Adrenal gland (tissue), 12 donors: ENCODE results near the gene SPECC1L. TPM values are rescaled to one million over a fixed set of nuclear protein-coding genes. Genes with fewer than 3 reads are reported as not detected.
"Not testable (repeated sequence)": the region's sequence is repeated elsewhere in the genome, so short reads cannot be mapped to it uniquely, and the experiment has no call there.

Source experiments
- DNase-seq, 7 donors: peaks; one replicate each; pipeline ENCODE4 v3.0.0-alpha.2; 2019 to 2020
- H3K27ac ChIP-seq, 5 donors: fragments of 200-600 bp; sonication (generic) in 4 of 5; 1 replicate in 3 of 5; 2 replicates in 2 of 5; pipeline versions ENCODE4 v1.5.1 to v1.8.0; 2016 to 2020; ENCODE audit warnings: mild to moderate bottlenecking in 1 of 5
- H3K27me3 ChIP-seq: fragments of 200-600 bp; 2 replicates; pipeline ENCODE4 v1.8.0; 2021
- H3K36me3 ChIP-seq, 2 donors: fragments of 200-600 bp; replicated peaks in 1 of 2; 1 replicate in 1 of 2; 2 replicates in 1 of 2; pipeline versions ENCODE4 v1.5.1 to v1.8.0; 2018 to 2022
- H3K4me1 ChIP-seq, 2 donors: fragments of 200-600 bp; replicated peaks in 1 of 2; 1 replicate in 1 of 2; 2 replicates in 1 of 2; pipeline versions ENCODE4 v1.5.1 to v1.8.0; 2018 to 2021
- H3K4me3 ChIP-seq, 4 donors: fragments of 200-600 bp; sonication (generic) in 3 of 4; one replicate each; pipeline ENCODE4 v1.5.1; 2016 to 2018
- H3K9me3 ChIP-seq, 3 donors: fragments of 200-600 bp; sonication (generic) in 1 of 3; replicated peaks in 1 of 3; 1 replicate in 2 of 3; 2 replicates in 1 of 3; pipeline versions ENCODE4 v1.5.1 to v1.8.0; 2016 to 2021
- POLR2A ChIP-seq, 2 donors: fragments of 450-650 bp; IDR thresholded peaks; one replicate each; pipeline ENCODE4 v1.6.1; 2017; ENCODE audit warnings: antibody characterized with exemption in 2 of 2, mild to moderate bottlenecking in 2 of 2, moderate library complexity in 1 of 2
- WGBS, 4 donors: extraction: QIAGEN DNeasy Blood & Tissue Kit in 2 of 4; methylation state at CpG; one replicate each; pipeline versions ENCODE4 v1.1.5 to v1.1.7; 2013 to 2017; 5-methylcytosine and 5-hydroxymethylcytosine counted together
- intact Hi-C, 2 donors: fragments of 100-400 bp; cut with DNase I; formaldehyde crosslinking; loops; one replicate each; pipeline versions ENCODE4 v1.14.1 to v1.15.0; 2022 to 2023
- polyA plus RNA-seq, 3 donors: library from polyadenylated mRNA; stranded (reverse); fragments of 200-250 nt in 2 of 3; fragments of 350-450 nt in 1 of 3; fragmentation: Illumina TruSeq in 1 of 3; extraction: RNeasy Lipid Tissue Mini Kit (QIAGEN cat#74804) in 1 of 3; gene quantifications; one replicate each; pipeline ENCODE4 v1.2.3, GENCODE V29; 2013 to 2014
- total RNA-seq, 9 donors: library from RNA; depleted of rRNA in 4 of 9; stranded (reverse); fragments of >200 nt in 4 of 9; fragments of 120-200 nt in 1 of 9; fragmentation: NEBNext Ultra II Directional in 1 of 9; extraction: Animal tissue kit (Norgen Biotek cat#: 25700) in 1 of 9; gene quantifications; one replicate each; pipeline versions ENCODE4 v1.1.0 to v1.2.4, GENCODE V29; 2013 to 2023
- TF ChIP-seq, protein P1 (sequence below), 6 experiments: fragments of 450-650 bp in 4 of 6; fragments of 200-600 bp in 2 of 6; sonication (generic) in 1 of 6; IDR thresholded peaks; 1 replicate in 5 of 6; 2 replicates in 1 of 6; pipeline versions ENCODE4 v1.5.1 to v1.8.0; 2016 to 2021; ENCODE audit warnings: antibody characterized with exemption in 6 of 6, mild to moderate bottlenecking in 2 of 6, moderate library complexity in 1 of 6
- donor health status: healthy with polysubstance abuse.
- donor health status: Bipolar disorder and iron deficiency.
- donor health status: DM: yes; HTN: yes; CAD: no.
- donor health status: DM: no; HTN: no; CAD: no.
- donor health status: DM: no; HTN: no; CAD: no.
- donor health status: DM: yes; HTN: yes; CAD: no.

Gene SPECC1L
- total and polyA plus RNA-seq, 12 donors = 7.2 to 121 (median 43.5) TPM

DNA sequence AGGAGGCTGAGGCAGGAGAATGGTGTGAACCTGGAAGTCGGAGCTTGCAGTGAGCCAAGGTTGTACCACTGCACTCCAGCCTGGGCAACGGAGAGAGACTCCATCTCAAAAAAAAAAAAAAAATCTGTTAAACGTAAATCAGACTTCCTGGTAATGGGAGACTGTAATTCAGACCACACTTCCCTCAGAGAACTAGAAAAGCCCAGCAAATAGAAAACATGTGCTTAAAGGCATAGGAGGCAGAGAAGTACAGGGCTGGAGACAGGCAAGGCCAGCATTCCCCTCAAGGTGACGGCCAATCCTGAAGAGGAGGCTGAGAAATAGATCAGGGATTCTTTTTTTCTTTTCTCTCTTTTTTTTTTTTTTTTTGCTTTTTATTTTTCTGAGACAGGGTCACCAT lies 34.0 kb upstream of the SPECC1L start:
- Histone ChIP-seq H3K27me3 (no peaks in the 10 kb centered on the region), H3K27ac (no peak overlapping the region), H3K4me3 (no peak overlapping the region), H3K36me3 (no peaks in the 10 kb centered on the region), H3K4me1 (no peaks in the 10 kb centered on the region), H3K9me3 (no peaks in the 10 kb centered on the region)
- no peak for DNase-seq
- WGBS, 4 donors = 72 to 84% (median 78%) methylated on average over 4 of the region's 4 CpGs
- intact Hi-C loops = no loop called here
- no peak for TF ChIP-seq POLR2A (IDR thresholded peaks at IDR 0.05)
- TF ChIP-seq, protein P1, sequence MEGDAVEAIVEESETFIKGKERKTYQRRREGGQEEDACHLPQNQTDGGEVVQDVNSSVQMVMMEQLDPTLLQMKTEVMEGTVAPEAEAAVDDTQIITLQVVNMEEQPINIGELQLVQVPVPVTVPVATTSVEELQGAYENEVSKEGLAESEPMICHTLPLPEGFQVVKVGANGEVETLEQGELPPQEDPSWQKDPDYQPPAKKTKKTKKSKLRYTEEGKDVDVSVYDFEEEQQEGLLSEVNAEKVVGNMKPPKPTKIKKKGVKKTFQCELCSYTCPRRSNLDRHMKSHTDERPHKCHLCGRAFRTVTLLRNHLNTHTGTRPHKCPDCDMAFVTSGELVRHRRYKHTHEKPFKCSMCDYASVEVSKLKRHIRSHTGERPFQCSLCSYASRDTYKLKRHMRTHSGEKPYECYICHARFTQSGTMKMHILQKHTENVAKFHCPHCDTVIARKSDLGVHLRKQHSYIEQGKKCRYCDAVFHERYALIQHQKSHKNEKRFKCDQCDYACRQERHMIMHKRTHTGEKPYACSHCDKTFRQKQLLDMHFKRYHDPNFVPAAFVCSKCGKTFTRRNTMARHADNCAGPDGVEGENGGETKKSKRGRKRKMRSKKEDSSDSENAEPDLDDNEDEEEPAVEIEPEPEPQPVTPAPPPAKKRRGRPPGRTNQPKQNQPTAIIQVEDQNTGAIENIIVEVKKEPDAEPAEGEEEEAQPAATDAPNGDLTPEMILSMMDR (IDR thresholded peaks at IDR 0.05) = no peak

DNA sequence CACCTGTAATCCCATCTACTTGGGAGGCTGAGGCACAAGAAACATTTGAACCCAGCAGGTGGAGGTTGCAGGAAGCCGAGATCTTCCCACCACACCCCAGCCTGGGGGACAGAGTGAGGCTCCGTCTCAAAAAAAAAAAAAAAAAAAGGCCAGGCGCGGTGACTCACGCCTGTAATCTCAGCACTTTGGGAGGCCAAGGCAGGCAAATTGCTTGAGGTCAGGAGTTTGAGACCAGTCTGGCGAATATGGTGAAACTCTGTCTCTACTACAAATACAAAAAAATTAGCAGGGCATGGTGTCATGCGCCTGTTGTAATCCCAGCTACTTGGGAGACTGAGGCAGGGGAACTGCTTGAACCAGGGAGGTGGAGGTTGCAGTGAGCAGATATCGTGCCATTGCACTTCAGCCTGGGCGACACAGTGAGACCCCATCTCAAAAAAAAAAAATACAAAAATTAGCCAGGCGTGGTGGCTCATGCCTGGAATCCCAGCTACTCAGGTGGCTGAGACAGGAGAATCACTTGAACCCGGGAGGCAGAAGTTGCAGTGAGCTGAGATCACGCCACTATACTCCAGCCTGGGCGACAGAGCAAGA lies 32.4 kb upstream of the SPECC1L start:
- H3K27ac ChIP-seq, H3K9me3 ChIP-seq, H3K4me1 ChIP-seq, H3K4me3 ChIP-seq, H3K36me3 ChIP-seq, intact Hi-C loops, H3K27me3 ChIP-seq, DNase-seq: not testable (repeated sequence)
- 82 to 90% (median 88%) methylated on average over 13 of the region's 13 CpGs for WGBS, 4 donors

DNA sequence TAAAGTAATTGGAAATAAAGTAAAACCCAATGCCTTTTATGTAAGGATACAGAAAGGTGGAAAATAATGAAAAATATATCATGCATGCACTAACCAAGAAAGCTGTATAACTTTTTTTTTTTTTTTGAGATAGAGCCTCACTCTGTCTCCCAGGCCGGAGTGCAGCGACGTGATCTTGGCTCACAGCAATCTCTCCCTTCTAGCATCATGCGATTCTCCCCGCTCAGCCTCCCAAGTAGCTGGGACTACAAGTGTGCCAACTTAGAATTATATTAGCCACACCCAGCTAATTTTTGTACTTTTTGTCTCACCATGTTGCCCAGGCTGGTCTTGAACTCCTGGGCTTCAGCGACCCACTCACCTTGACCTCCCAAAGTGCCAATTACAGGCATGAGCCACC lies 30.2 kb upstream of the SPECC1L start:
- intact Hi-C loops = no loop called here
- no peaks in the 10 kb centered on the region for H3K4me1 ChIP-seq
- peak overlapping the region in 1 of 5 donors; percentile 26 for H3K27ac ChIP-seq
- WGBS, 4 donors = 71 to 85% (median 80%) methylated on average over 6 of the region's 6 CpGs
- no peaks in the 10 kb centered on the region for H3K27me3 ChIP-seq
- no peaks in the 10 kb centered on the region for H3K36me3 ChIP-seq
- DNase-seq = no peak
- no peaks in the 10 kb centered on the region for H3K9me3 ChIP-seq
- no peak overlapping the region for H3K4me3 ChIP-seq
- TF ChIP-seq POLR2A (IDR thresholded peaks at IDR 0.05) = no peak
- TF ChIP-seq, protein P1 (IDR thresholded peaks at IDR 0.05) = no peak

DNA sequence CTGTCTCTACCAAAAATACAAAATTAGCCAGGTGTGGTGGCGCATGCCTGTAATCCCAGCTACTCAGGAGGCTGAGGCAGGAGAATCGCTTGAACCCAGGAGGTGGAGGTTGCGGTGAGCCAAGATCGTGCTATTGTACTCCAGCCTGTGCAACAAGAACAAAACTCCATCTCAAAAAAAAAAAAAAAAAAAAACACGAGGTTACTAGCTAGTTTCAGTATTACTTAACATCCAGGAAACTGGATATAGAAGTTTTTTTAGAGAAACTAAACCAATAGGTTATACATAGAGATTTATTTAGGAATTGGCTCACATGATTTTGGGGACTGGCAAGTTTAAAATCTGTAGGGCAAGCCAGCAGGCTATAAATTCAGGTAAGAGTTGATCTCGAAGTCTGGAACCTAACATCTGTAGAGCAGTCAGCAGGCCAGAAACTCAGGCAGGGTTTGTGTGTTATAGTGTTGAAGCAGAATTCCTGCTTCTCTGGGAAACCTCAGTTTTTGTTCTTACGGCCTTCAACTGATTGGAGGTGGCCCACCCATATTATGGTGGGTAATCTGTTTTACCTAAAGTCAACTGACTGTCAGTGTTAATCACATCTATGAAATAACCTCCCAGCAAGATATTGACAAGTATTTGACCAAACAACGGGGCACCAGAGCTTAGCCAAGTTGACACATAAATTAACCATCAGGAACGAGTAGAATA lies 29.5 kb upstream of the SPECC1L start:
- H3K27me3 ChIP-seq, H3K4me1 ChIP-seq, intact Hi-C loops, H3K9me3 ChIP-seq, H3K27ac ChIP-seq, H3K4me3 ChIP-seq, H3K36me3 ChIP-seq, DNase-seq: not testable (repeated sequence)
- WGBS, 4 donors = 72 to 78% (median 75%) methylated on average over 9 of the region's 9 CpGs

DNA sequence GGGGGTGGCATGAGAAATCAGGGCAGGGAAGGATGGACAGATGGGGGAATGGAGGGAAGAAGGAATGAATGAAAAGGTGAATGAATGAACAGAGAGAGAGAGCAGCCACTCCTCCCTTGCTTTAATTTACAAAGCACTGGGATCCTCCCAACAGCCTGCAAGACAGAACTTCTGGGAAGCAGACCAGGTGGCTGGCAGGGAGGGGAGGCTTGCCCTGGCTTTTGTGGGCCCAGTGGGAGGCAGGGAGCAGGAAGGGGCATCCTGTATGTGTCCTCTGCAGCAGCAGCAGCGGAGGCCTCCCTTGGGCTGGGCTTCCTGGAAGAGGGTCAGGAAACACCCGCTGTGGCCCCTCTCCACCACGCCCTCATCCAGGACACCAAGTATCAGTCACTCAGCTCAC lies 27.2 kb upstream of the SPECC1L start:
- 71 to 78% (median 76%) methylated on average over 1 to 3 of the region's 3 CpGs; no CpG with 5 or more reads in 1 of the 4 donors for WGBS, 4 donors
- H3K27me3 ChIP-seq, H3K4me1 ChIP-seq, H3K9me3 ChIP-seq, intact Hi-C loops, H3K36me3 ChIP-seq: not testable (repeated sequence)
- peak in 3 of 7 donors; percentile 52 to 63 (median 62) for DNase-seq
- H3K27ac ChIP-seq = peak overlapping the region in 1 of 5 donors; percentile 94
- peak overlapping the region in 1 of 4 donors; percentile 48 for H3K4me3 ChIP-seq
